GM20000 (cell line): ENCODE measurements around the gene PTPRR.

Experiments used
- DNase-seq: peaks from one replicate; pipeline ENCODE4 v3.0.0; 2012; ENCODE audit warnings: low spot score
- TF ChIP-seq, protein P1 (sequence below): IDR thresholded peaks from 2 replicates; pipeline ENCODE4 v1.5.1; 2012; ENCODE audit warnings: mild to moderate bottlenecking, control low read depth; ENCODE audit errors: extremely low read depth, missing control alignments

Gene PTPRR

DNA sequence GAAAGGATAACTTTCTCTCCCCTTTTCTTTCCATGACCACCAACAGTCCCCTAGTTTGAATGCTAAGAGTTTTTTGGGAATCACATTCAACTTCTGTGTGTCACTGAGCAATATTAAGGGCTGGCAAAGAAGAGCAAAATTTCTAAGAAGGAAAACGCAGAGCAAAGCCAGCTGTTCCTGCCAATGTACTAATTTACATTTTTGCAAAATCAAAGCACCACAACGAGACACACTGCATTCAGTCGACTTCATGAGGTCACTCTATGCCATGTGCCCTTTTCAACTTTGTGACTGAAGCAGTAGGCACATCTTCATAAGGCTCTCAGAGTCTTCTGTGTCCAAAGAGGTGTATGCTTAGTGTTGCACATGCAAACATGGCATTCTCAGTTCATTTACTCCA is 66.4 kb downstream of the PTPRR start:
- no peak for DNase-seq
- TF ChIP-seq, protein P1, sequence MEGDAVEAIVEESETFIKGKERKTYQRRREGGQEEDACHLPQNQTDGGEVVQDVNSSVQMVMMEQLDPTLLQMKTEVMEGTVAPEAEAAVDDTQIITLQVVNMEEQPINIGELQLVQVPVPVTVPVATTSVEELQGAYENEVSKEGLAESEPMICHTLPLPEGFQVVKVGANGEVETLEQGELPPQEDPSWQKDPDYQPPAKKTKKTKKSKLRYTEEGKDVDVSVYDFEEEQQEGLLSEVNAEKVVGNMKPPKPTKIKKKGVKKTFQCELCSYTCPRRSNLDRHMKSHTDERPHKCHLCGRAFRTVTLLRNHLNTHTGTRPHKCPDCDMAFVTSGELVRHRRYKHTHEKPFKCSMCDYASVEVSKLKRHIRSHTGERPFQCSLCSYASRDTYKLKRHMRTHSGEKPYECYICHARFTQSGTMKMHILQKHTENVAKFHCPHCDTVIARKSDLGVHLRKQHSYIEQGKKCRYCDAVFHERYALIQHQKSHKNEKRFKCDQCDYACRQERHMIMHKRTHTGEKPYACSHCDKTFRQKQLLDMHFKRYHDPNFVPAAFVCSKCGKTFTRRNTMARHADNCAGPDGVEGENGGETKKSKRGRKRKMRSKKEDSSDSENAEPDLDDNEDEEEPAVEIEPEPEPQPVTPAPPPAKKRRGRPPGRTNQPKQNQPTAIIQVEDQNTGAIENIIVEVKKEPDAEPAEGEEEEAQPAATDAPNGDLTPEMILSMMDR, result no peak

DNA sequence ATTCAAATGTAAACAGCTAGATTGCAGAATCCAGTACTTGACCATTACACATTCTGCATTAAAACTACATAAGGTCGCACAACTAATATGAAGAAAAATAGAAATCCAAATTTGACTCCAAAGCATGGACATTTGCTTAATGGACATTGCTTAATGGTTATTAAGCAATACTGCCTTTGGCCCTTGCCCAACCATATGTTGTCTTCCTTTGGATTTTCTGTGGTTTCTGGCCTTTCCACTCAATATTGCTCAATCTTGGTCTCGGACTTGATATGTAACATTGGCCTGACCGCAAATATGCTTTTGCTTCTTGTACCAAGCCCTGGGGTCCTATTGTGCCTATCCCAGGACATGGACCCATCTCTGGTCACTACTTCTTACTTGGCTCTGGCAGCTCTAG is 67.2 kb downstream of the PTPRR start:
- TF ChIP-seq, protein P1, result no peak
- DNase-seq, result no peak

DNA sequence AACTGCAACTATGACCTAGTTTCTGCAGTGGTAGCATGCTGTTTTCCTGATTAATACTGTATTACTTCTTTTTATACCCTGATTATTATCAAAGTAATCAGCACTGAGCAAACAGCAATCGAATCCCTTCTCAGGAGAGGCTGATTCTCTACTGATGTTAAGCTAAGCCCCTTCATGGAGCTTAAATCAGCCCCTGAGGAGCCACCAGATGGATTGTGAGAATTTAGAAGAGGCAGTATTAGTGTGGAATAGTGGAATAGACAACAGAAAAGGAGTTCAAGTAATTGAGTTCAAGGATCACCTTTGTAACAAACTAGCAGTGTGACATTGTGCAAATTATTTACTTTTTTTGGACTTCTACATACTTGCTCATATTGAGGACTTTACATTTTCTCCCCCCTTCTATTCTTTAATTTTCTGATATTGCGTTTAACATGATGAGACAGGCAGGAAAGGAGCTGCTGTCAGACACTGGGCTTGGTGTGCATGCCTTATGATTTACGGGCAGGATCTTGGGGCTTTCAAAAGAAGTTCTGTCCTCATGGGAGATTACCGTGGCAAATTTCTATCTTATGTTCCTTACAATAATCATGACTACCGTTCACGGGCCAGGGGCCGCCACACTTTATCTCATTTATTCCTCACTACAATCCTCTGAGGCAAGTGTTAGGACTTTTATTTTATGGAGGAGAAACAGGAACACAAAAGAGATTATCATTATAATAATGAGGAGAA is 68.0 kb downstream of the PTPRR start:
- DNase-seq, result no peak
- TF ChIP-seq, protein P1, result no peak

DNA sequence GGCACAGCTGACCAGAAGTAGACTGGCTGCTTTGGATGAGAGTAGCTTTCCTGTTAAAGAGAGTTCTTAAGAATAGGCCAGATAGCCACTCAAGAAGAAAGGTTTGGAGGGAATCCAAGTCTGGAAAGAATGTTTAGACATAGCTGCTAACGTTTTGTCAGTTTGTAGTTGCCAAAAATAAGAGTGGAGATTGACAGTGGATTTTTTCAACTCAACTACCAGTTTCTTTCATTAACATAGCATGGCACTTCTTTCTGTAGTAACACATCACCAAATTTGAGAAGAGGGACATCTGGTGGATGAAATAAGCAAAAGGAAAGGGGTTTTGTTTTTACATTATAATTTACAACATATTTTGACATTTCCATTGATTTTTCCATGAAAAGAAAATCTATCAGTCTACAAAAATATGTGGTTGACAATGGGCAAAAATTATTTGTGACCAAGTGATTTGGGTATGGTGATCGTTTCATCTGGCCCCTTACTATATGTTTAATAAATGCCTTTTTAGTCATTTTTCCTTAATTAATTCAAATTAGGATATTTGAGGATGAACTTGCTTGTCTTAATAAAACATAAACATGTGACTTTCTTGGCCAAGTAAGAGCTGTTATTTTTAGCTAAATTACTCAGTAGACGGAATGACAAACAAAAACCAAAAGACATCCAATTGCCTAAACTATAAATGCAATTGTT is 71.1 kb downstream of the PTPRR start:
- DNase-seq, result no peak
- TF ChIP-seq, protein P1, result no peak

DNA sequence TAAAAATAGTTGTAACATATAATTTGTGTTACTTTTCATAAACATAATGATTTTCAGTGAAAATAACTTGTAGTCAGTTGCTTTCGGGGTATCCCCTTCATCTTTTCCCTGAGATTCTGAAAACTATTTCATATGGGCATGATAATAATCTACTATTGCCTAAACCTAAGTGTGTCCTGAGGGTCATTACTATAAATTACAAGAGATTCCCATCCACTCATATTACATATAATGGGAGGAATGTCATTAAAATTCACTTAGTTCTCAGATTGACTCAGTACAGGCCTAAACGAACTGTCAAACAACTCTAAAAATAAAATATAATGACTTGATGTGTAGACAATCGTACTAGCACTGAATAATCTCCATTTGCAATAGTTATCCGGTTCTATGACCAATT is 72.7 kb downstream of the PTPRR start:
- TF ChIP-seq, protein P1, result no peak
- no peak for DNase-seq

DNA sequence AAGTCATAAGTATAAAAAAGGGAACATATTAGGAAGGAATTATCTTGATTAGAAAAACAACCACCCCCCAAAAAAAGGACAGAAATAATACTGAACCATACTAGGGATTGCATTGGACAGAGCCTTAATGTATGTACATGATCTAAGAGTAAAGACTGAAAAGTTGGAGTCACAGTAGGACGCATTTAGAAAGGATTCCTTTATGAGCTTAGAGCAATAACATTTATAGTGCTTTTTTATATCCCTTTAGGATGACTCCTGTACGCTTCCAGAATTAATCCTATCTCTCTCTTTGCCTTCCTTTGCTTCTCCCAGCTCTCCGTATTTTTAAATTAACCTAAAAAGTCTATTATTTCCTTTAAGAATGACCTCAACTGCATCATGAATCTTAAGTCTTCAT is 75.3 kb downstream of the PTPRR start:
- DNase-seq, result no peak
- TF ChIP-seq, protein P1, result no peak

DNA sequence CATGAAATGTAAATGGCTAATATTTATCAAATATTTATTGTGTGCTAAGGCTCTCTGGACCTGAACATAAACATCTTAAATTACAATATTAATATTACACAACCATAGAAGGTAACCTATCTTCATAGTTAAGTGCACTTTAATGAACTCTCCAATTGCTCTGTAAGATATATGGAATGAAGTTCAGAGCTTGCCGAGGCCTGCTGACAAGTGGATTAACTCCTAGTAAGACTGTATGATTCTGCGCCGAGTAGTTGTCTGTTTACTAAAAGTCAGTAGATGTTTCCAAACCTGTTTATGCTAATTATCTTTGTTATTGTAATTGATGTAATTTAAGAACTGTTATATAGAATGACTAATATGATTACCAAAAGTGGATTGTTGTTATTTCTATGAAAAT is 77.2 kb downstream of the PTPRR start:
- DNase-seq, result no peak

More for the DNA sequence above, 77.2 kb downstream of the PTPRR start:
- TF ChIP-seq, protein P1, result no peak
